Right cardiac atrium (tissue), 5 donors: ENCODE results near the gene CRYAB. TPM values are rescaled to one million over a fixed set of nuclear protein-coding genes. Genes with fewer than 3 reads are reported as not detected.

Source experiments
- ATAC-seq, 2 donors: fragments of 200-7000 bp; cut with Tn5 transposase; one replicate each; pipeline versions ENCODE4 v1.8.0 to v1.9.1; 2020; ENCODE audit warnings: moderate library complexity in 2 of 2, mild to moderate bottlenecking in 1 of 2
- DNase-seq, 3 donors: peaks; one replicate each; pipeline ENCODE4 v3.0.0-alpha.2; 2020
- H3K27ac ChIP-seq: one replicate; pipeline ENCODE4 v1.5.1; 2013; ENCODE audit warnings: mild to moderate bottlenecking, low read length, control low read depth, moderate library complexity
- H3K27me3 ChIP-seq: one replicate; pipeline ENCODE4 v1.6.1; 2013; ENCODE audit not compliant: control insufficient read depth, insufficient read depth
- H3K4me1 ChIP-seq: one replicate; pipeline ENCODE4 v1.6.1; 2013; ENCODE audit warnings: low read length; ENCODE audit not compliant: control insufficient read depth, insufficient read depth
- H3K4me3 ChIP-seq: one replicate; pipeline ENCODE4 v1.5.1; 2013; ENCODE audit warnings: low read length, control low read depth
- H3K9me3 ChIP-seq: one replicate; pipeline ENCODE4 v1.6.1; 2013; ENCODE audit warnings: low read length; ENCODE audit not compliant: control insufficient read depth
- WGBS: extraction: QIAGEN DNeasy Blood & Tissue Kit; methylation state at CpG from one replicate; pipeline ENCODE4 v1.1.7; 2013; 5-methylcytosine and 5-hydroxymethylcytosine counted together
- intact Hi-C, 4 donors: fragments of 100-400 bp; cut with DNase I; formaldehyde crosslinking; loops; one replicate each; pipeline versions ENCODE4 v1.11.0 to v1.14.0; 2022 to 2023
- long read RNA-seq, 4 donors: library from polyadenylated mRNA; unstranded; transcript quantifications; one replicate each; pipeline ENCODE4 v2.0.0, GENCODE V29; 2020 to 2021
- polyA plus RNA-seq: library from polyadenylated mRNA; stranded (reverse); fragments of 200-250 nt; gene quantifications from one replicate; pipeline ENCODE4 v1.2.3, GENCODE V29; 2013
- total RNA-seq, 4 donors: library from RNA; stranded (reverse); fragmentation: NEBNext Ultra II Directional; extraction: Animal tissue kit (Norgen Biotek cat#: 25700); gene quantifications; one replicate each; pipeline ENCODE4 v1.2.1, GENCODE V29; 2021
- donor health status: healthy with polysubstance abuse.
- donor health status: DM: no; HTN: yes; CAD: no.
- donor health status: DM: no; HTN: no; CAD: no.
- donor health status: DM: no; HTN: yes; CAD: no; lungs with severe emphysema.
- donor health status: DM: yes; HTN: yes; CAD: no.

Gene CRYAB, protein sequence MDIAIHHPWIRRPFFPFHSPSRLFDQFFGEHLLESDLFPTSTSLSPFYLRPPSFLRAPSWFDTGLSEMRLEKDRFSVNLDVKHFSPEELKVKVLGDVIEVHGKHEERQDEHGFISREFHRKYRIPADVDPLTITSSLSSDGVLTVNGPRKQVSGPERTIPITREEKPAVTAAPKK
- total RNA-seq, result 1,000 to 10,000 TPM; 4,923 to 5,929 (median 5,581) TPM
- 9,689 TPM for polyA plus RNA-seq
- long read RNA-seq, donor 1, transcript CRYAB-203 (2 exons, 915 nt), result minor isoform, 58 of 1,106 reads
- long read RNA-seq, donor 1, transcript CRYAB-212 (3 exons, 545 nt), result minor isoform, 35 of 1,106 reads
- long read RNA-seq, donor 1, transcript CRYAB-216 (4 exons, 977 nt), result minor isoform, 29 of 1,106 reads
- long read RNA-seq, donor 1, transcript CRYAB-205 (3 exons, 1,017 nt), result major isoform, 950 of 1,106 reads
- long read RNA-seq, donor 1, partial matches to known transcripts, result 0 of 1,106 reads
- long read RNA-seq, donor 1, other reads (novel, unspliced or antisense), result 23 of 1,106 reads
- long read RNA-seq, donor 2, transcript CRYAB-216 (4 exons, 977 nt), result minor isoform, 21 of 1,091 reads
- long read RNA-seq, donor 2, transcript CRYAB-203 (2 exons, 915 nt), result minor isoform, 36 of 1,091 reads
- long read RNA-seq, donor 2, transcript CRYAB-205 (3 exons, 1,017 nt), result major isoform, 917 of 1,091 reads
- long read RNA-seq, donor 2, transcript CRYAB-212 (3 exons, 545 nt), result minor isoform, 55 of 1,091 reads
- long read RNA-seq, donor 2, partial matches to known transcripts, result 0 of 1,091 reads
- long read RNA-seq, donor 2, other reads (novel, unspliced or antisense), result 36 of 1,091 reads
- long read RNA-seq, donor 3, transcript CRYAB-212 (3 exons, 545 nt), result minor isoform, 14 of 428 reads
- long read RNA-seq, donor 3, transcript CRYAB-216 (4 exons, 977 nt), result minor isoform, 8 of 428 reads
- long read RNA-seq, donor 3, transcript CRYAB-205 (3 exons, 1,017 nt), result major isoform, 331 of 428 reads
- long read RNA-seq, donor 3, transcript CRYAB-203 (2 exons, 915 nt), result minor isoform, 29 of 428 reads
- long read RNA-seq, donor 3, partial matches to known transcripts, result 1 of 428 reads
- long read RNA-seq, donor 3, other reads (novel, unspliced or antisense), result 35 of 428 reads
- long read RNA-seq, donor 4, transcript CRYAB-203 (2 exons, 915 nt), result minor isoform, 45 of 864 reads
- long read RNA-seq, donor 4, transcript CRYAB-205 (3 exons, 1,017 nt), result major isoform, 741 of 864 reads
- long read RNA-seq, donor 4, transcript CRYAB-212 (3 exons, 545 nt), result minor isoform, 34 of 864 reads
- long read RNA-seq, donor 4, transcript CRYAB-216 (4 exons, 977 nt), result minor isoform, 11 of 864 reads
- long read RNA-seq, donor 4, partial matches to known transcripts, result 0 of 864 reads
- long read RNA-seq, donor 4, other reads (novel, unspliced or antisense), result 20 of 864 reads

DNA sequence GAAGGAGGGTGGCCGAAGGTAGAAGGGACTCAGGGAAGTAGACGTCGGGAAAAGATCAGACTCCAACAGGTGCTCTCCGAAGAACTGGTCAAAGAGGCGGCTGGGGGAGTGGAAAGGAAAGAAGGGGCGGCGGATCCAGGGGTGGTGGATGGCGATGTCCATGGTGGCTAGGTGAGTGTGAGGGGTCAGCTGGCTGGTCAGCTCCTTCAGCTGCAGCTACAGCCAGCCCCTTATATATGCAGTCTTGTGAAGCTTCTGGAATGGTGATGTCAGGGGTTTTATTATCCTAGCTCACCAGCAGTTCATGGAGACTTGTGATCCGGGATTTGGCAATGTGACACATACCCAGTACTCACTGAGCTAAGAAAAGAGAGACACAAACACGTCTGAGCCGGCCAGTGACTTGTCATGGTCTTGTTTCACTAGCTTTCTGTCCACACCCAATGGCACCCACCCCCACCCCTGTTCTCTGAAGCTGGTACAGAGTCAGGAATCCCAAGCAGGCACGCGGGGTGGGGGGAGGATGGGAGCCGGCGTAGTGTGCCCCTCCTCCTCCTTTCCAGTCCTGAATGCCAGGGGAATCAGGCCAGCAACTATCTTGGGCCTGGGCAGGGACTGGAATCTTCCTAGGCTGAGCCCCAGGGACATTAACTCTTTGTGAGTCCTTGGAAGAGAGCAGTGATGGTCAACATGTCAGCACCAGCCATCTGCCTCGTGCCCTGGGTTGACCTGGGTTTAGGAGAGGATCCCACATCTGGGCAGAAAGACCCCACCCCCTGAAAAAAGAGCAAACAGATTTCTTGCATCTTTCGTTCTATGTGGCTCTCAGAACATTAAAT, at the start of gene CRYAB:
Gene CRYAB (minus strand): TSS at position 208 of the 839 bp plus-strand sequence. CDS start 46 bp downstream, at position 162.
- H3K27ac ChIP-seq, result peak within 1 kb of the TSS; percentile 96
- H3K4me3 ChIP-seq, result peak within 1 kb of the TSS; percentile 87
- ATAC-seq (peak; percentile 85 to 87), DNase-seq (peak; percentile 91 to 96 (median 95))
- 23% methylated on average over 17 of the region's 17 CpGs for WGBS
- intact Hi-C loops, result loop anchor here in 1 of 4 donors (5.0 kb wide), 1 partner anchor 34 kb away; the partner anchor contains the start of genes CFAP68 and FDXACB1
- no peaks in the 10 kb centered on the region for H3K9me3 ChIP-seq
- H3K27me3 ChIP-seq, result no peaks in the 10 kb centered on the region
- H3K4me1 ChIP-seq, result no peaks in the 10 kb centered on the region

DNA sequence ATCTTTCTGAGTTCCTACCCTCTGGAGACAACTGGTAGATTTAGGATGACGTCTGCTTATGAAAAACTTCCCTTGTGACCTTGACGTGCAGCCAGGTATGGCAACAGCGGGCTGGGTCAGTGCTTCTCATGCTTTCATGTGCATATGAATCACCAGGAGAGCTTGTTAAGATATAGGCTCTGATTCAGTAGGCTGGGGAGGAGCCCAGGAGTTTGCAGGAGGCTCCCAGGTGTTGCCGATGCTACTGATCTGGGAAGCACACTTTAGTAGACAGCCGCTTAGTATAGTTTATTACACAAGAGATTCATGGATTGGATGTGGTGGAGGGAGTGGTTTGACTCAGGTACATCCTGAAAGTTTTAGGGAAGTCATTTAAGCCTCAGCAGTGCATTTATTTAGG, 49.3 kb upstream of the CRYAB start:
- Histone ChIP-seq H3K27ac (no peak overlapping the region), H3K27me3 (no peaks in the 10 kb centered on the region), H3K9me3 (no peaks in the 10 kb centered on the region), H3K4me1 (no peaks in the 10 kb centered on the region), H3K4me3 (no peak overlapping the region)
- intact Hi-C loops, result no loop called here
- DNase-seq (no peak), ATAC-seq (no peak)
- WGBS, result 78% methylated on average over 5 of the region's 5 CpGs

DNA sequence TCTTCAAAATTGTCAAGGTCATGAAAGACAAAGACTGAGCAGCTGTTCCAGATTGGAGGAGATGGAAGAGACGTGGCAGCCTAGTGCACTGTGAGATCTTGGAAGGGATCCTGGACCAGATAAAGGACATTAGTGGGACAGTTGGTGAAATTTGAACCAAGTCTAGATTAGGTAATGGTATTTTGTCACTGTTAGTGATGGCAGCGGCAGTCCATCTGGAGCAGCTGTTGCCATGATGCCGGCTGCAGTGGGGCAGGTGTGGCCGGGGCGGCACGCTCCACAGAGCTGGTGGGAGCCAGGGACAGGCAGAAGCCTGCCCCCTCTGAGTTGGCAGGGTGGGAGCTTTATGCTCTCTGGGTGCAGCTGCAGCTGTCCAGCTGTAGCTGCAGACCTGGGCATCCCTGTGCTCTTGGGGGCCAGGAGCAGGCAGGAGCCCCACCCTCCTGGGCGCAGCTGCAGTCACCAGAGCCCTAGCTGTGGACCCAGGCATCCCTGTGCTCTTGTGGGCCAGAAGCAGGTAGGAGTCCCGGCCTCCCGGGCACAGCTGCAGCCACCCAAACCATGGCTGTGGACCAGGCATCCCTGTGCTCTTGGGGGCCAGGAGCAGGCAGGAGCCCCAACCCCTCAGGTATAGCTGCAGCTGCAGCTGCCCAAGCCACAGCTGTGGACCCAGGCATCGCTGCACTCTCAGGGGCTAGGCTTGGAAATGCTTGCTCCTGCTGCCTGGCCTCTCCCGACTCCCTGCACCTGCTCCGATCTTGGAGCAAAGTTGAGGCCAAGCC, 46.3 kb upstream of the CRYAB start:
- peak in 1 of 3 donors; percentile 55 for DNase-seq
- Histone ChIP-seq H3K27ac (no peak overlapping the region), H3K4me1 (no peaks in the 10 kb centered on the region), H3K4me3 (no peak overlapping the region), H3K27me3 (no peaks in the 10 kb centered on the region), H3K9me3 (no peaks in the 10 kb centered on the region)
- ATAC-seq, result peak; percentile 37 to 65
- WGBS, result 81% methylated on average over 12 of the region's 12 CpGs
- intact Hi-C loops, result no loop called here

- no peak overlapping the region for H3K4me3 ChIP-seq
- DNase-seq (no peak), ATAC-seq (no peak)
- H3K4me1 ChIP-seq, result no peaks in the 10 kb centered on the region
- intact Hi-C loops, result no loop called here
- H3K27ac ChIP-seq, result no peak overlapping the region
- no peaks in the 10 kb centered on the region for H3K9me3 ChIP-seq
- H3K27me3 ChIP-seq, result no peaks in the 10 kb centered on the region
- WGBS, result 97% methylated on average over 4 of the region's 4 CpGs
Observed at GRCh38 chr11:111954154-111954553, 42.6 kb upstream of the CRYAB start.

GRCh38 chr11:111951565-111951964, 40.0 kb upstream of the CRYAB start:
- Histone ChIP-seq H3K27ac (no peak overlapping the region), H3K4me3 (no peak overlapping the region), H3K4me1 (peaks cover 2% of the 10 kb centered on the region), H3K9me3 (no peaks in the 10 kb centered on the region), H3K27me3 (no peaks in the 10 kb centered on the region)
- intact Hi-C loops, result no loop called here
- 94% methylated on average over 3 of the region's 3 CpGs for WGBS
- DNase-seq (no peak), ATAC-seq (no peak)

DNA sequence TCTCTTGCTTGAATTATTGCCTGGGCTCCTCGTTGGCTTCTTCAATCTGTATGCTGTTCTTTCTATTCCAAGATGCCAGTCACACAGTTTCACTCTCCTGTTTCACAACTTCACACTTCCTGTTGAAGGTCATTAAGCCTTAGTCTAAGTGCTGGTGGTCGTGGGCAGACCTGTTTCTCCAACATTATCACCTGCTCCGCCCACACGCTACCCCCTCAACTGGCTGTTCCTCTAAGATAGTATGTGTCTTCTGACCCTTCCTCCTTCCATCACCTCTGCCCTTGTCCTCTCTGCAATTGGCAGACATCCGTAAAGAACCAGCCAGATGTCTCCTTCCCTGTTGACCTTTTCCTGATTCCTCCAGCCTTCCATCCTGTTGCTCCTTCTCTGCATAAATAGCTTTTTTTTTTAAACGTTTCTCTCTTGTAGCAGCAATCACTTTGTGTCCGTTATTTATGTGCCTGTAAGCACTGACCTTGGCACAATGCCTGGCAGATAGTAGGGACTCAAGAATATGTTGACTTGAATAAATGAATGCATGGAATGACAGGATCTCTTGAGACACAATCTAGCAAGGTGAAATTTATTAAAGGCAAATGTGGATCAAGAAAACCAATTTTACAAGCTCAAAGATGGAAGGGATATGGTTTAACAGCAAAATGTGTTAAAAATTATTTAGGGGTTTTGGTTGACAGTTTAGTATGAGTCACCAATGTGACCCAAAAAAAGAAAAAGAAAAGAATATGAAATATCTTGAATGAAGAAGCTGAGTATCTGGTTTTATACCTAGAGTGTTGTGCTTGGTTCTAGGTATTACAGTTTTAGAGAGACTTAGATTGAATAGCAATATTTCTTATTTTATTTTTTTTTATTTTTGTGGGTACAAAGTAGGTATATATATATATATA, 38.2 kb upstream of the CRYAB start:
- ATAC-seq (no peak), DNase-seq (no peak)
- peaks cover 4% of the 10 kb centered on the region for H3K4me1 ChIP-seq
- H3K9me3 ChIP-seq, result no peaks in the 10 kb centered on the region
- H3K4me3 ChIP-seq, result no peak overlapping the region
- intact Hi-C loops, result no loop called here
- no peaks in the 10 kb centered on the region for H3K27me3 ChIP-seq
- WGBS, result 28% methylated on average over 7 of the region's 7 CpGs
- H3K27ac ChIP-seq, result no peak overlapping the region

DNA sequence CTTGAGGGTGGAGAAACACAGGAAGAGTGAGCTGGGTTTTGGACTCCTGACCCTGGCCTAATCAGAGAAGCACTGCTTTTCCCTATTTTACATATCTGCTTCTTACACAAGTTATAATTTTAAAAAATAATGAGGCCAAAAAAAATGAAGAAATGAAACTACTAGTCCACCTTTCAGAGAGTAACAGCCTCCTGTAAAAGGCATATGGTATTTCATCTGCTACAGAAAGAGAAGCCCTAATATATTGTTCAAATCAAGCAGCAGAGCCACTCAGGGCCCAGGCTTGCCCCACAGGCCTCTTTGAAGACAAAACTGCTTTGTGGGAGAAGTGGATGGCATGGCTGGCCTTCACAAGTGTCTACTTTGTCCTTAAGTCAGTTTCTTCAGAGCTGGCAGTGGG, 35.6 kb upstream of the CRYAB start:
- DNase-seq (no peak), ATAC-seq (no peak)
- intact Hi-C loops, result no loop called here
- H3K27me3 ChIP-seq, result no peaks in the 10 kb centered on the region
- no peaks in the 10 kb centered on the region for H3K9me3 ChIP-seq
- peak overlapping the region; percentile 17 for H3K27ac ChIP-seq
- H3K4me3 ChIP-seq, result no peak overlapping the region
- peaks cover 4% of the 10 kb centered on the region for H3K4me1 ChIP-seq

DNA sequence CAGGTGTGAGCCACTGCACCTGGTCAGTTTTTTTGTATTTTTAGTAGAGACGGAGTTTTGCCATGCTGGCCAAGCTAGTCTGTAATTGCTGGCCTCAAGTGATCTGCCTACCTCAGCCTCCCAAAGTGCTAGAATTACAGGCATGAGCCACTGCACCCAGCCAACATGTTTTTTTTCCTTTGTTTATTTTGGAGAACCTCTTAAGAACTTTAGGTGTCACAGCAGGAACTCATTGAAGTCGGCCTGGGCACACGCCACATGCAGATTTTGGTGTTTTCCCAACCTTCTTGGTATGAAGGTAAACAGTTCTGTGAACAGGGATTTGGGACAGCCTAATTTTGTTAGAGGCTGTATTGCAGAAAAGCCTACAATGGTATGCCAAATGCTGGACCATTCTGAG, 34.9 kb upstream of the CRYAB start:
- no peak for ATAC-seq
- no peak overlapping the region for H3K27ac ChIP-seq
- intact Hi-C loops, result no loop called here
- H3K27me3 ChIP-seq, result no peaks in the 10 kb centered on the region
- peaks cover 6% of the 10 kb centered on the region for H3K4me1 ChIP-seq
- DNase-seq, result no peak
- WGBS, result 49% methylated on average over 3 of the region's 3 CpGs
- H3K9me3 ChIP-seq, result no peaks in the 10 kb centered on the region
- no peak overlapping the region for H3K4me3 ChIP-seq

- WGBS, result 55% methylated on average over 1 of the region's 1 CpG
- H3K4me1 ChIP-seq, result peaks cover 8% of the 10 kb centered on the region
- DNase-seq, result no peak
Observed at GRCh38 chr11:111945198-111945597, 33.6 kb upstream of the CRYAB start.

More at GRCh38 chr11:111945198-111945597, 33.6 kb upstream of the CRYAB start:
- ATAC-seq, result no peak
- Histone ChIP-seq H3K27me3 (no peaks in the 10 kb centered on the region), H3K9me3 (no peaks in the 10 kb centered on the region), H3K4me3 (no peak overlapping the region), H3K27ac (peak overlapping the region; percentile 8)
- intact Hi-C loops, result no loop called here
